GM12878 (cell line): Measurements from ENCODE around the gene CCDC149.

Source experiments
- ATF7 ChIP-seq: fragments of 450-650 bp; IDR thresholded peaks from 2 replicates; pipeline ENCODE4 v1.6.1; 2016; ENCODE audit warnings: low read depth, mild to moderate bottlenecking
- CBFB ChIP-seq: IDR thresholded peaks from 2 replicates; pipeline ENCODE4 v1.6.1; 2016; ENCODE audit warnings: antibody characterized with exemption, low read depth
- EZH2 ChIP-seq: IDR thresholded peaks from 2 replicates; pipeline ENCODE4 v1.6.1; 2012; ENCODE audit warnings: low read depth, mild to moderate bottlenecking, control low read depth, inconsistent platforms, low read length, borderline replicate concordance; ENCODE audit not compliant: control insufficient read depth
- HDAC2 ChIP-seq: fragments of 200-600 bp; sonication (generic); IDR thresholded peaks from 2 replicates; pipeline ENCODE4 v1.6.1; 2017
- MYB ChIP-seq: fragments of 150-350 bp; IDR thresholded peaks from 2 replicates; pipeline ENCODE4 v1.6.1; 2014; ENCODE audit warnings: mild to moderate bottlenecking, low read depth, low read length, borderline replicate concordance
- NFIC ChIP-seq: IDR thresholded peaks from 2 replicates; pipeline ENCODE4 v1.6.1; 2012; ENCODE audit warnings: low read depth, mild to moderate bottlenecking, inconsistent platforms, low read length, moderate library complexity
- POLR2A ChIP-seq: IDR thresholded peaks from 2 replicates; pipeline ENCODE4 v1.6.1; 2011; ENCODE audit warnings: low read depth, mild to moderate bottlenecking, low read length
- POLR2AphosphoS5 ChIP-seq: IDR thresholded peaks from 2 replicates; pipeline ENCODE4 v1.6.1; 2011; ENCODE audit warnings: mild to moderate bottlenecking, low read length, inconsistent platforms
- RAD21 ChIP-seq: IDR thresholded peaks from 2 replicates; pipeline ENCODE4 v1.6.1; 2011; ENCODE audit warnings: mild to moderate bottlenecking, low read depth, low read length, moderate library complexity; ENCODE audit not compliant: insufficient read depth
- SIN3A ChIP-seq: IDR thresholded peaks from 2 replicates; pipeline ENCODE4 v1.6.1; 2012; ENCODE audit warnings: low read depth, low read length, improper control_type of control experiment
- SP1 ChIP-seq: IDR thresholded peaks from one replicate; pipeline ENCODE4 v1.6.1; 2011; ENCODE audit warnings: low read depth, low read length
- TF ChIP-seq, protein P1 (sequence below), 3 experiments: IDR thresholded peaks in 2 of 3; conservative IDR thresholded peaks in 1 of 3; 2 replicates each; pipeline ENCODE4 v1.5.1; 2011; ENCODE audit warnings: low read depth in 3 of 3, low read length in 3 of 3, mild to moderate bottlenecking in 3 of 3, control low read depth in 2 of 3, moderate library complexity in 2 of 3, inconsistent platforms in 1 of 3, mixed read lengths in 1 of 3; ENCODE audit not compliant: control insufficient read depth in 2 of 3, insufficient read depth in 1 of 3; ENCODE audit errors: extremely low read depth in 1 of 3
- TF ChIP-seq, protein P2 (sequence below): fragments of 450-650 bp; IDR thresholded peaks from 2 replicates; pipeline ENCODE4 v1.6.1; 2017; ENCODE audit warnings: mild to moderate bottlenecking

DNA sequence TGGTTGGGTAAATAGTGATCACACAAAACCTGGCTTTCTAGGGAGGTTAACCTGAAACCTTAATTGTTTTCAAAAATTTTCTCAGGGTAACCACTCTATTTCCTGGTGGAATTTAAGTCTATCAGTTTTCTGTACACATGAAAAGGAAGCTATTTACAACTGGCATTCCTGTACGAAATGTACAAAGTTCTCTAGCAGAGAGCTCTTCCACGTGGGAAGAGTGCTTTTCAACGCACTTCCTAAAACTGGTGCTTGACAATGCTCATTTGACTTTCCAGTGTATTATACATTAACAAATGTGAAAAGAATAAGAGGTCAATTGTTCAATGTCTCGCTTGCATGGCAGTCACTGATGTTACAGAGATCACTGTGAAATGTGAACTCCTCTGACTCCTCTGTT, 120.3 kb downstream of the CCDC149 start:
- TF ChIP-seq, protein P1, sequence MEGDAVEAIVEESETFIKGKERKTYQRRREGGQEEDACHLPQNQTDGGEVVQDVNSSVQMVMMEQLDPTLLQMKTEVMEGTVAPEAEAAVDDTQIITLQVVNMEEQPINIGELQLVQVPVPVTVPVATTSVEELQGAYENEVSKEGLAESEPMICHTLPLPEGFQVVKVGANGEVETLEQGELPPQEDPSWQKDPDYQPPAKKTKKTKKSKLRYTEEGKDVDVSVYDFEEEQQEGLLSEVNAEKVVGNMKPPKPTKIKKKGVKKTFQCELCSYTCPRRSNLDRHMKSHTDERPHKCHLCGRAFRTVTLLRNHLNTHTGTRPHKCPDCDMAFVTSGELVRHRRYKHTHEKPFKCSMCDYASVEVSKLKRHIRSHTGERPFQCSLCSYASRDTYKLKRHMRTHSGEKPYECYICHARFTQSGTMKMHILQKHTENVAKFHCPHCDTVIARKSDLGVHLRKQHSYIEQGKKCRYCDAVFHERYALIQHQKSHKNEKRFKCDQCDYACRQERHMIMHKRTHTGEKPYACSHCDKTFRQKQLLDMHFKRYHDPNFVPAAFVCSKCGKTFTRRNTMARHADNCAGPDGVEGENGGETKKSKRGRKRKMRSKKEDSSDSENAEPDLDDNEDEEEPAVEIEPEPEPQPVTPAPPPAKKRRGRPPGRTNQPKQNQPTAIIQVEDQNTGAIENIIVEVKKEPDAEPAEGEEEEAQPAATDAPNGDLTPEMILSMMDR (IDR thresholded peaks at IDR 0.05 in 2 of 3, conservative IDR thresholded peaks at IDR 0.05 in 1 of 3; ENCODE audit: control insufficient read depth in 2 of 3, extremely low read depth in 1 of 3, insufficient read depth in 1 of 3, low read depth in 3 of 3, low read length in 3 of 3): no peak
- TF ChIP-seq EZH2 (no peak), POLR2A (no peak), ATF7 (no peak), SP1 (no peak), NFIC (no peak), HDAC2 (no peak), RAD21 (no peak), MYB (no peak), POLR2AphosphoS5 (no peak), CBFB (no peak), SIN3A (no peak)
- TF ChIP-seq, protein P2, sequence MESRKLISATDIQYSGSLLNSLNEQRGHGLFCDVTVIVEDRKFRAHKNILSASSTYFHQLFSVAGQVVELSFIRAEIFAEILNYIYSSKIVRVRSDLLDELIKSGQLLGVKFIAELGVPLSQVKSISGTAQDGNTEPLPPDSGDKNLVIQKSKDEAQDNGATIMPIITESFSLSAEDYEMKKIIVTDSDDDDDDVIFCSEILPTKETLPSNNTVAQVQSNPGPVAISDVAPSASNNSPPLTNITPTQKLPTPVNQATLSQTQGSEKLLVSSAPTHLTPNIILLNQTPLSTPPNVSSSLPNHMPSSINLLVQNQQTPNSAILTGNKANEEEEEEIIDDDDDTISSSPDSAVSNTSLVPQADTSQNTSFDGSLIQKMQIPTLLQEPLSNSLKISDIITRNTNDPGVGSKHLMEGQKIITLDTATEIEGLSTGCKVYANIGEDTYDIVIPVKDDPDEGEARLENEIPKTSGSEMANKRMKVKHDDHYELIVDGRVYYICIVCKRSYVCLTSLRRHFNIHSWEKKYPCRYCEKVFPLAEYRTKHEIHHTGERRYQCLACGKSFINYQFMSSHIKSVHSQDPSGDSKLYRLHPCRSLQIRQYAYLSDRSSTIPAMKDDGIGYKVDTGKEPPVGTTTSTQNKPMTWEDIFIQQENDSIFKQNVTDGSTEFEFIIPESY: no peak
